Epithelial cell of esophagus (primary cell): ENCODE results near the gene ETNK2.

Experiments
- DNase-seq: peaks from one replicate; pipeline ENCODE4 v3.0.0; 2010; ENCODE audit warnings: low read depth
- H3K4me3 ChIP-seq: 2 replicates; pipeline ENCODE4 v1.5.1; 2011; ENCODE audit warnings: mild to moderate bottlenecking, low read length, control low read depth
- TF ChIP-seq, protein P1 (sequence below): IDR thresholded peaks from 2 replicates; pipeline ENCODE4 v1.5.1; 2011; ENCODE audit warnings: low read depth, mild to moderate bottlenecking, low read length, control low read depth, inconsistent platforms; ENCODE audit not compliant: insufficient read depth; ENCODE audit errors: missing control alignments

The ETNK2 gene

DNA sequence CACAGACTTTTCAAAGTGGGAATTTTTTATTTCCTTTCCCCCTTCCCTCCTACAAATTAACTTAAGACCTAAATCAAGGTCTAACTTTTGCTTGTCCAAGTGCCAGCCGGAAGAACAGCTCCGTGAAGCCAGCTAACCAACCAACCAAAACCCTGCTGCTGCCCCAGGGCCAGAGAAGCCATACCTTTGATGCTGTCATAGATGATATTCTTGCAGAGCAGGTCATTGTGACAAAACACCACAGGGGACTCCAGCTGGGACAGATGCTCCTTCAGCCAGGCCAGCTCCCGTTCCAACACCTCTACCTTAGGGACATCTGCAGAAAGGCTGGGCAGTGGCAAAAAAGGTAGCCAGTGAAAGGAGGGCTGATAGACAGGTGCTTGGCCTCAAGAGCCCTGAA lies 10.7 kb downstream of the ETNK2 start:
- DNase-seq = no peak
- no peak overlapping the region for H3K4me3 ChIP-seq
- TF ChIP-seq, protein P1, sequence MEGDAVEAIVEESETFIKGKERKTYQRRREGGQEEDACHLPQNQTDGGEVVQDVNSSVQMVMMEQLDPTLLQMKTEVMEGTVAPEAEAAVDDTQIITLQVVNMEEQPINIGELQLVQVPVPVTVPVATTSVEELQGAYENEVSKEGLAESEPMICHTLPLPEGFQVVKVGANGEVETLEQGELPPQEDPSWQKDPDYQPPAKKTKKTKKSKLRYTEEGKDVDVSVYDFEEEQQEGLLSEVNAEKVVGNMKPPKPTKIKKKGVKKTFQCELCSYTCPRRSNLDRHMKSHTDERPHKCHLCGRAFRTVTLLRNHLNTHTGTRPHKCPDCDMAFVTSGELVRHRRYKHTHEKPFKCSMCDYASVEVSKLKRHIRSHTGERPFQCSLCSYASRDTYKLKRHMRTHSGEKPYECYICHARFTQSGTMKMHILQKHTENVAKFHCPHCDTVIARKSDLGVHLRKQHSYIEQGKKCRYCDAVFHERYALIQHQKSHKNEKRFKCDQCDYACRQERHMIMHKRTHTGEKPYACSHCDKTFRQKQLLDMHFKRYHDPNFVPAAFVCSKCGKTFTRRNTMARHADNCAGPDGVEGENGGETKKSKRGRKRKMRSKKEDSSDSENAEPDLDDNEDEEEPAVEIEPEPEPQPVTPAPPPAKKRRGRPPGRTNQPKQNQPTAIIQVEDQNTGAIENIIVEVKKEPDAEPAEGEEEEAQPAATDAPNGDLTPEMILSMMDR = no peak

- no peak overlapping the region for H3K4me3 ChIP-seq
- TF ChIP-seq, protein P1 = no peak
- no peak for DNase-seq
Observed at GRCh38 chr1:204139952-204140351, 11.9 kb downstream of the ETNK2 start.

GRCh38 chr1:204139088-204139487 lies 12.8 kb downstream of the ETNK2 start:
- H3K4me3 ChIP-seq = no peak overlapping the region
- DNase-seq = no peak
- TF ChIP-seq, protein P1 = no peak

GRCh38 chr1:204136814-204137213 lies 15.0 kb downstream of the ETNK2 start:
- TF ChIP-seq, protein P1 = no peak
- DNase-seq = no peak
- no peak overlapping the region for H3K4me3 ChIP-seq

DNA sequence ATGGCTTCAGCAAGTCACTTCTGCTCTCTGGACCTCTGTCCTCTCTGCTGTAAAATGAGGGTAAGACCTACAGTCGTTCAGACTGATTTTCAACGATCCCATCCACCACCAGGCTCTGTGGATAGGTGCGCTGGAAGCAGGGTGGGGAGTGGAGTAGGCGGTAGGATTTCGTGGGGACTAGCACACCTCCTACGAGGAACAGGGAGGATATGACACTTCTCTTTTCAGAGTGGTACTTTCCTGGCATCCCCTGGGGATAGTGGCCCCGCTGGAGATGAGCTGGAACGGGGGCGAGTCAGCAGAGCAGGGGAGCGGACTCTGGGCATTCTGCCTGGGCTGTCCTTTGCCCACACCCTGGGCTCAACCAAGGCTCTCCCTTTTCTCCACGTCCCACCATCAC lies 17.7 kb downstream of the ETNK2 start:
- no peak overlapping the region for H3K4me3 ChIP-seq
- TF ChIP-seq, protein P1 = no peak
- no peak for DNase-seq

DNA sequence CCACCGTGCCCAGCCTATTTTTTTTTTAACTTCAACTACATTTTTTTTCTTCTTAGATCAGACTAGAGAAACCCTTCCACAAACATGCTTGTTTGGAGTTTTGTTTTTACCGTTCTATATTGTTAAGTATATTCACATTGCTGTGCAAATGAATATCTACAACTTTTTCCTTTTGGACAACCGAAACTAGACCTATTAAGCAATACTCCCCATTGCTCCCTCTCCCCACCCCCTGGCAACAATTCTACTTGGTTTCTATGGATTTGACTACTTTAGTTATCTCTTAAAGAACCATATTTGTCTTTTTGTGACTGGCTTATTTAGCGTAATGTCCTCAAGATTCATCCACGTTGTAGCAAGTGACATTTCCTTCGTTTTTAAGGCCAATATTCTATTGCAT lies 19.1 kb downstream of the ETNK2 start:
- no peak for DNase-seq
- no peak overlapping the region for H3K4me3 ChIP-seq
- TF ChIP-seq, protein P1 = no peak

GRCh38 chr1:204131978-204132377 lies 19.9 kb downstream of the ETNK2 start:
- DNase-seq = no peak
- TF ChIP-seq, protein P1 = no peak
- no peak overlapping the region for H3K4me3 ChIP-seq
